Activated T-cell treated with anti-CD3 and anti-CD28 coated beads for 48 hours (primary cell): Measurements from ENCODE around the gene ALG11.
"Not testable (repeated sequence)": the region's sequence is repeated elsewhere in the genome, so short reads cannot be mapped to it uniquely, and the experiment has no call there.

Source experiments
- DNase-seq: peaks from one replicate; pipeline ENCODE4 v3.0.0-alpha.2; 2020; ENCODE audit warnings: low read depth

The ALG11 gene

DNA sequence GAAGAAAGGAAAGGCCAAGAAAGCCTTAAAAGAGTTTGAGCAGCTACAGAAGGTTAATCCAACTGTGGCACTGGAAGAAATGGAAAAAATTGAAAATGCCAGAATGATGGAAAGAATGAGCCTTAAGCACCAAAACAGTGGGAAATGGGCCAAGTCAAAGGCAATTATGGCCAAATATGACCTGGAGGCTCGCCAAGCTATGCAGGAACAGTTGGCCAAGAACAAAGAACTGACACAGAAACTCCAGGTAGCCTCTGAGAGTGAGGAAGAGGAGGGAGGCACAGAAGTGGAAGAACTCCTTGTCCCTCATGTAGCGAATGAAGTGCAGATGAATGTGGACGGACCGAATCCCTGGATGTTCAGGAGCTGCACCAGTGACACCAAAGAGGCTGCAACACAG, 17.4 kb downstream of the ALG11 start:
- no peak for DNase-seq

DNA sequence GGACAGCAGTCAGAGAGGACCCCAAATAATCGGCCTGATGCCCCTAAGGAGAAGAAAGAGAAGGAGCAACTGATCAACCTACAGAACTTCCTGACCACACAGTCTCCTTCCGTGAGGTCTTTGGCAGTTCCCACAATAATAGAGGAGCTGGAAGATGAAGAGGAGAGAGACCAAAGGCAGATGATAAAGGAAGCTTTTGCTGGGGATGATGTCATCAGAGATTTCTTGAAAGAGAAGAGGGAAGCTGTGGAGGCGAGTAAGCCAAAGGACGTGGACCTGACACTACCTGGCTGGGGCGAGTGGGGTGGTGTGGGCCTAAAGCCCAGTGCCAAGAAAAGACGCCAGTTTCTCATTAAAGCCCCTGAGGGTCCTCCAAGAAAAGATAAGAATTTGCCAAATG, 18.2 kb downstream of the ALG11 start:
- DNase-seq = not testable (repeated sequence)

DNA sequence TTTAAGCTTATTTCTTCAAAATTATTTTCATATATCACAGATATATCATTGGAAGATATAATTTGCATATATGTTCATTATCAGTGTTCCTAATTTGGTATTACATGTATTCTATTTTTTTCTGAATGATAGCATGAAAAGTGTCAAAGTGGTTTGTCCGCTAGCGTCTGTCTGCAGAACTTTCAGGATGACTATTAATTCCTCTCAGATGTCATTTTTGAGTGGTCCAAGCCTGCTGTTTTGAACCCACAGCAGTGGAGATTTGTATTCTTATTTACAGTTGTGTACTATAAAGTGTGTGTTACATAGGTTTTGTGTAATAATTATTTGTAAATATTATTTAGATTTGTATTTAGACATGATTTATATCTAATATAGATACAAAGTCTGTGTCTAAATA, 20.8 kb downstream of the ALG11 start:
- no peak for DNase-seq

DNA sequence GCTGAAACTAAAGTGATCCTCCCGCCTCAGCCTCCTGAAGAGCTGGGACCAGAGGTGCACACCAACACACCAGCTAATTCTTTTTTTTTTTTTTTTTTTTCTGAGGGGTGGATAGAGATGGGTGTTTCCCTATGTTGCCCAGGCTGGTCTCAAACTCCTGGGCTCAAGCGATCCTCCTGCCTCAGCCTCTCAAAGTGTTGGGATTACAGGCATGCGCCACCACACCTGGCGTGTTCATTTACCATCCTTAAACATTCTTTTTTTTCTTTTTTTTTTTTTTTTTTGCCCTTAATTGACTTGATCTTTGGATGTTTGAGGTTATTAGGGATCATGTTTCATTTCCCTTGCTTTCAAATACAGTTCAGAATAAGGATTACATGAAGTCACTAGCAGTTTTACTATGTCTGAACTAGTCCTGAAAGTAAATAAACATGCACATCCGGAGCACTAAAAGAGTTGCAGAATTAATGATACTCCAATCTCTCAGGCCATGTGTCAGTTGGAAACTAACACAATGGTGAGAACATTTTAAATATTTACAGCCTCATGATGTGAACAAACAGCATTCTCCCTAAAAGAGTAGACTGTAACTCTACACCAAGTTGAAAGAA, 22.5 kb downstream of the ALG11 start:
- DNase-seq = no peak

DNA sequence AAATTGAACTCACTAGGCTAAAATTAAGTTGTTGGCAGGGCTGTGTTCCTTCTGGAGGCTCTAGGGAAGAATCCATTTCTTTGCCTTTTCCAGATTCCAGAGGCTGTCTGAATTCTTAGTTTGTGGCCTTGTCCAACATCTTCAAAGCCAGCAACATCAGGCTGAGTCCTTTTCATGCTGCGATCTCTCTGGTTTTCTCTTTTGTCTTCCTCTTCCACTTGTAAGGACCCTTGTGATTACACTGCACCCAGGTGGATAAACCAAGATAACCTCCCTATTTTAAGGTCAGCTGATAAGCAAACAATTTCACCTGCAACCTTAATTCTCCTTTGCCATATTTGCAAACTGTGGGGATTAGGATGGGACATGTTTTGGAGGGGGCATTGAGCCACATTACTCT, 23.8 kb downstream of the ALG11 start:
- DNase-seq = no peak

DNA sequence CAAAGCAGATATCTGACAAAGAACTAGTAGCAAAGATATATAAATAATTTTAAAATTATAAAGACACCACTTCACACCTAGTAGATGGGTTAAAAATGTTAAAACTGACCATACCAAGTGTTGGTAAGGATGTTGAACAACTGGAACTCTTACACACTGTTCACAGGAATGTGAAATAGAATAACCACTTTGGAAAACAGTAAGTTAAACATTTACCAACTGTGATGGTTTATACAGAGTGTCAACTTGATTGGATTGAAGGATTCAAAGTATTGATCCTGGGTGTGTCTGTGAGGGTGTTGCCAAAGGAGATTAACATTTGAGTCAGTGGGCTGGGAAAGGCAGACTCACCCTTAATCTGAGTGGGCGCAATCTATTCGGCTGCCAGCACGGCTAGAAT, 31.5 kb downstream of the ALG11 start:
- DNase-seq = no peak

DNA sequence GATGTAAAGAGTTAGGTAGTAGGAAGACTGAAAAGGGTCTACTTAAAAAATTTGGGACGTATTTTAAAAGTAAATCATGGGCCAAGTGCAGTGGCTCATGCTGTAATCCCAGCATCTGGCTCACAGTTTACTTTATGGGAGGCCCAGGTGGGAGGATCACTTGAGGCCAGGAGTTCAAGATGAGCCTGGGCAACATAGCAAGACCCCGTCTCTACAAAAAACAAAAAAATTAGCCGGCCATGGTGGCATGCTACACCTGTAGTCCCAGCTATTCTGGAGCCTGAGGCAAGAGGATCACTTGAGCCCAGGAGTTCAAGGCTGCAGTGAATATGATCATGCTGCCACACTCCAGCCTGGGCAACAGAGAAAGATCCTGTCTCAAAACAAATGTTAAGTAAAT, 35.3 kb downstream of the ALG11 start:
- DNase-seq = no peak

DNA sequence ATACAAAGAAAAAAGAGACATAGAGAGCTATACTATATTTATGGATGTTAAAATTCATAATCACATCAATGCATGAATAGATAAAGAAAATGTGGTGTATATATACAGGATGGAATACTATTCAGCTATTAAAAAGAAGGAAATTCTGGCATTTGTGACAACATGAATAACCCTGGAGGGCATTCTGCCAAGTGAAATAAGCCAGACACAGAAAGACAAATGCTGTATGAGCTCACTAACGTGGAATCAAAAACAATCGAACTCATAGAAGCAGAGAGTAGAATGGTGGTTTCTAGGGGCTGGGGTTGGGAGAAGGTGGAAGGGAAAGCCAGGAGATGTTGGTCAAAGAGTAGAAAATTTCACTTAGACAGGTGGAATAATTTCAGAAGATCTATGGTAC, 36.3 kb downstream of the ALG11 start:
- no peak for DNase-seq

DNA sequence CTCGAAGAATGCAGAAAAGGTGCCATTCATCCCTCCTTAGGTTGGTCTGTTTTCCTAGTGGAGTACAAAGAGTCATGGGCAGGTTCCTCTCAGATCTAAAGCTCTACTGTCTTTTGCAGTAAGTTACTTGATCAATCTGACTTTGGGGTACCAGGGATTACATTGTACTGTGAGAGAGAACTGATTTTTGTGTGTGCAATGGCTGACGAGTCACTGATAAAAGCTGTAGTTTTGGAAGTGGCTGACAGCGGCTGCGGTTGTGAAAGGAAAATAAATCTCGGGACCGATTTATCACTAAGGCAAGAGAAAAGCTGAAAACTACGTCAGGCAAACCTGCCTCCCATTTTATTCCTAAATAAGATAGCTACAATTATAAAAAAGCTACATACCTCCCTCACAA, 39.2 kb downstream of the ALG11 start:
- DNase-seq = no peak

DNA sequence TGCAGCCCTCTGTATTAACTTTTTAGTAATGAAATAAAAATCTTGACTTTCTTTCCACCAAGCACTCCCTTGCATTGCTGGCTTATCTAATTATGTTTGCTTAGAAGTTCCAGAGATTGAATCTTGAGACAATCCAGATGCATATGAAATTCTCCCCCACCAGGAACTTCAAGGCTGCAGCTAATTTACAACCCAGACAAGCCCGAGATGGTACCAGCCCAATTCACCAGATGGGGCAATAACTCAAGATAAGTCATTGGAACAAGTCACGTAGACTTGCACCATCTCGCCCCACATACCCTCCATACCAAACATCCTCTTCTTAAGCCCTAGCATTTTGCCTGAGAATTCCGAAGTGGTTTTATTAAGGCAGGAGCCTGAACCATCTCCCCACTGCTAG, 41.3 kb downstream of the ALG11 start:
- no peak for DNase-seq

DNA sequence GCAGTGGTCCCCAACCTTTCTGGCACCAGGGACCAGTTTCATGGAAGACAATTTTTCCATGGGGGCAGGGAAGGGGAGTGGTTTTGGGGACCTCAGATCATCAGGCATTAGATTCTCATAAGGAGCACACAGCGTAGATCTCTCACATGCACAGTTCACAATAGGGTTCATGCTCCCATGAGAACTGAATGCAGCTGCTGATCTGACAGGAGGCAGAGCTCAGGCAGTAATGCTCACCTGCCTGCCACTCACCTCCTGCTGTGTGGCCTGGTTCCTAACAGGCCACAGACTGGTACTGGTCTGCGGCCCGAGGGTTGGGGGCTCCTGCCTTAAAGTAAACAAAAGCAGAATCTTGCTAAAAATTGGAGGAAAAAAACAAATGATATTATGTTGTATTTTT, 48.9 kb downstream of the ALG11 start:
- not testable (repeated sequence) for DNase-seq

DNA sequence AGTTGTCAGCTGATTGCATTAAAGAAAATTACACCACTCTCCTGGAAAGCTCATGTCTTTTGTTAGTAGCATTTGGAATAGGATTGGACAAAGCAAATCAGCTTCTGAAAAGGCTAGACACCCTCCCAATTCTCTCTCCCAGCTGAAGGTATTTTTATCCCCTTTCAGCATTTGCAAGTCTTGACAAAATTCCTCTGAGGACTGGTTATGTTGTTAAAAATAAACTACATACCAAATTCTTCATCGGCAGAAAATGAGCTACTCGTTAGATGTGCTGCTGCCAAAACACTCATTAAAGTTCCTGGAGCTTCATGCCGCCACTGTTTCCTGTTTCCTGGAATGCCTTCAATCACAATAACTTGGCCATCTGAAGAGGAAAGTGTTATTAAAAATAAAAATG, 49.4 kb downstream of the ALG11 start:
- no peak for DNase-seq

DNA sequence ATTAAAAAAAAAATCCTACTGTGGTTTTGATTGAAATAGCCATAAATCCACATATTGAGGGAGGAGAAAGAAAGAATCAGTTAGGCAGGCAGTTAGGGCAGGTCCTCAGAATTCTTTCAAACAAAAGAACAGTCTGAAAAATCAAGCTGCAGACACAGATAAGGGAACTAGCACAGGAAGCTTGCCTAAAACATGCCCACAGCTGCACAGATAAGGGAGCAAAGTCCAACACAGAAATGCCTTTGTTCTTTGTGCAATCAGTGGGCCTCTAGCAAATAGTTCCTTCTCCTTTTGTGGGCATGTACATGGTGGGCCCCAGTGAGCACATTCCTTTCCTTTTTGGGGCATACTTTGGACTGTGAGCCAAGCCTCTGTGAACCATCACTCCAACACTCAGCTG, 55.0 kb downstream of the ALG11 start:
- DNase-seq = no peak

DNA sequence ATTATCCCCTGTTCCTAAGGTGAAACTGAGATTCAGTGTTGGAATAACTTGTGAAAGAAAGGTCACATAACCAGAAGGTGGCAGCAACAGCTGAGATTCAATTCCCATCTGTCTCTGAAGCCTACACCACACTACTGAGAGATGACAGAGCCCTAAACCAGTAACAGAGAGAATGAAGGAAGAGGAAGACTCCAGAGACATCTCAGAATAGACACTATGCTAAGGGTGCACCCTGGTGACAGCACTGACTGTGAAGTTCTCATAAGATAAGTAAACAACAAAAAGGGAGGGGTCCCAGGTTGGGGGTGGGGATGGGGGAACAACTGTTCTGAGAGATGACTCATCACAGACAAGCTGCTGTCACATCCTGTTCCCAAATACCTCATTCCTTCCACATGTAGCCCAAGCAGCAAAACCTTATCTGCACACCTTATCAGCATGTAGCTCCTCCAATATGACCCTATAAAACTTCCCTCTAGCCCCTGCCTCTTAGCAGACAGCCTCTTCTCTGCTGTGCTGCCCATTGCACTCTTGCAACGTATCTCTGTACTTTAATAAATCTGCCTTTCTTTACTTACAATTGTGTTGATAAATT, 58.8 kb downstream of the ALG11 start:
- no peak for DNase-seq
